GM19351 (cell line): Measurements from ENCODE around the gene PARP14.
"Not testable (repeated sequence)": the region's sequence is repeated elsewhere in the genome, so short reads cannot be mapped to it uniquely, and the experiment has no call there.

Experiments
- ATAC-seq: cut with Tn5 transposase; IDR thresholded peaks from one replicate; pipeline ENCODE4 v1.9.1; 2021; ENCODE audit warnings: mild to moderate bottlenecking, moderate library complexity; ENCODE audit not compliant: unreplicated experiment

The PARP14 gene

DNA sequence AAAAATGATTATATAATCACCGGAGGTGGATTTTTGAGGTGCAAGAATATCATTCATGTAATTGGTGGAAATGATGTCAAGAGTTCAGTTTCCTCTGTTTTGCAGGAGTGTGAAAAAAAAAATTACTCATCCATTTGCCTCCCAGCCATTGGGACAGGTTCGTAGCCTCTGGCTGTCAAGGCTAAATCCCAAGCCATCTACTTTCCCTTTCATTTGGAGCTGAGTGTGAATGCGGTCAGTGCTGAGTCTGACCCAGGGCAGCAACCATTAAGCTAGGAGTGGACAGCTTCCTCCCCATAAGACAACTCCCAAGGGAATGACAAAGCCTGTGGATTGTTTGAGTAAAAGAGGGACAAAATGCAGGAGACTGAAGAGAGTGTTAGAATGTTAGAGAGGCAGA lies 33.6 kb downstream of the PARP14 start:
- ATAC-seq, result no peak

GRCh38 chr3:122716667-122717066 lies 36.0 kb downstream of the PARP14 start:
- no peak for ATAC-seq

DNA sequence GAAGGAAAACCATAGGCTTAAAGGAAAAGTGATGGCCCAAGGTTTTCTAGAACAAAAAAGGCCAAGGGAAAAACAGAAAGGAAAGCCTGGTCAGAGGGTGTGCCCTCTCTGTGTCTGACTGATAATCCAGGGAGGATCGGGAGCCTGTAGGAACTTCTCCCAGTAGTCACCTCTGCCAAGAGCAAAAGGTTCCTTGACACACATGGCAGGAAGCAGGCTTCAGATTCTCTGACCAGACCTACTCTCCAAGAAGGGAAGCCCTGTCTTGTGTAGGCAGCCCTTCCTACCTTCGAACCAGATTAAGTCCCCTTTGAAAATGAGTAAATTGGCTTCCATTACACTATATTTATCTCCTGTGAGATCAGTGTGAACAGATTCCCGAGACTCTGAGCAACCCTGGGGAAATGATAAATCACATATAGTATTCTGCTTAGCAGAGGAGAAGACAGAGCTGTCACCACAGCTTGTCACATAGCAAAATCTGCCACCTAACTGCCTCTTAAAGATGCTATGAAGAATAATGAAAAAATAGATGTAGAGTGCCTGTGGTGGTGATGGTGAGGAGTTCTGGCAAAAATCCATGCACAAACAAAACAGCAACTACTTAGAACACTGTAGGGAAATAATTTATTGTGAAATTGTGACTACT lies 38.8 kb downstream of the PARP14 start:
- ATAC-seq, result no peak

- ATAC-seq, result no peak
Measured at GRCh38 chr3:122725106-122725505, 44.5 kb downstream of the PARP14 start.

- no peak for ATAC-seq
Measured at GRCh38 chr3:122727294-122727693, 46.7 kb downstream of the PARP14 start.

- ATAC-seq, result no peak
Measured at GRCh38 chr3:122727766-122728165, 47.1 kb downstream of the PARP14 start.

DNA sequence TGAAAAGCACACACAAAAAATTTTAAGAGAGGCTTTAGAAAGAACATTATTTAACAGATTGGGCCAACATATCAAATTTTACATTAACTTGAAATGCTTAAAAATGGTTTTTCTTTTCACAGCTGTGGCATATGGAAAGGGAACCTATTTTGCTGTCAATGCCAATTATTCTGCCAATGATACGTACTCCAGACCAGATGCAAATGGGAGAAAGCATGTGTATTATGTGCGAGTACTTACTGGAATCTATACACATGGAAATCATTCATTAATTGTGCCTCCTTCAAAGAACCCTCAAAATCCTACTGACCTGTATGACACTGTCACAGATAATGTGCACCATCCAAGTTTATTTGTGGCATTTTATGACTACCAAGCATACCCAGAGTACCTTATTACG lies 47.5 kb downstream of the PARP14 start:
- ATAC-seq, result no peak

DNA sequence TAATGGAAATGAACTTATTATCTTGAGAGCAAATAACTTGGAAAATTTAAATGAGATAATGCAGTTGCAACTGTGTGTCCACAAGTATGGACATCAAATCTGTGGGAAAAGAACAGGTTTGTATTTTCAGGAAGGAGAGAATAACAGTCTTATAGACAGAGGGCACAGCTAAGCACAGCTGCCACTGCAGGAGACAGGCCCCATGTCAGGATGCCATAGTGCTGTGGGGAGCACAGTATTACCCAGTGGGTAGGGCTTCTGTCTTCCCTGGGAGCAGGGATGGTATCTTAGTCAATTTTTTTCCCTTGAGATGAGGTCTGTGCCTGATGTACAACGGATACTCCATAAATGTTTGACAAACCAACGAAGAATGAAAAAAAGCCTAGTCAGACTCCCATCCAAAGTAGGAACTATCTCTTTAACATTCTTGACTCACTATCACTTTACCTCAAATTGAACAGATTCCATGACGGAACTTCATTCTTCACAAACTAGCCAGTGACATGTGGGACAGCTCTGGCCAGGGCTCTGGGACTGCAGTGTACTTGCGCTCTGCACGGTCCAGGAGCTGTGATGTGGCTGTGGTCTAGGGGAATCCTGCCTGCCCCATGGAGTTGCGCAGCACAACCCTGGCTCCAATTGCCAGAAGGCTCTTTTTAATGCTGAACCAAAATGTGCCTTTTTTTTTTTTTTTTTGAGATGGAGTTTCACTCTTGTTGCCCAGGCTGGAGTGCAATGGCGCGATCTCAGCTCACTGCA lies 48.3 kb downstream of the PARP14 start:
- ATAC-seq, result no peak

DNA sequence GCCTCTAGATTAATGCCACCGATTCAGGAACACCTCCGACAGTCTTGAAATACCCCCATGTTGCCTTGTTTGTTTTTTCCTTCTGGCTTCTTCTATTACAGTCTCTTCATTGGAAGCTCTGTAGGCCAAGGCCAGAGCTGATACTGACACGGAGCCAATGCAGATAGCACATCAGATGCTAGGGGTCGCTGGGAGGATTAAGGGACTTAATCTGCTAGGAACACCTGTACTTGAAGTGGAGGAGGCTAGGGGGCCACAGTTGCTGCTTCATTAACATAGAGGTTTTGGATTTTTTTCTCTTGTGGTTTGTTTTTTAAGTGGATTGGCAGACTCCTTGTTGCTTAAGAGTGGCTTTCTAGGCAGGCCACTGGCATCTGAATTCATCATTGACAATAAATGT lies 49.6 kb downstream of the PARP14 start:
- ATAC-seq, result no peak

- not testable (repeated sequence) for ATAC-seq
Measured at GRCh38 chr3:122732682-122733525, 52.3 kb downstream of the PARP14 start.

DNA sequence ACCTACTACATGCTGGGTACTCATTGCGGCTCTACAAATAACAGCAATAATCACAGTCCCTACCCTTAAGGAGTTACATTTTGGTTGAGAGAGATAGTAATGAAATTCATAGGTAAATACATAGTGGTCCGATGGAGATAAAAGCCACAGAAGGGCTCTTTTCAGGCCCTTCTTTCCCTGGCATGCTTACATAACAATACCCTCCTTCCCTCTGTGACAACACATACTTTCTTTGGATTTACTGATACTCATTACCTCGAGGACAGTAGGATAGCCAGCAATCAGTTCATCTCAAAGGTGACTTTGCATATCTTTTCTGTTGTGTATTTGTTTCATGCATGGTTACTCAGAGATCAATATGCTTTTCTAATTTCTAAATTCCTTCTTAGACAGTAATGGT lies 58.5 kb downstream of the PARP14 start:
- ATAC-seq, result no peak

DNA sequence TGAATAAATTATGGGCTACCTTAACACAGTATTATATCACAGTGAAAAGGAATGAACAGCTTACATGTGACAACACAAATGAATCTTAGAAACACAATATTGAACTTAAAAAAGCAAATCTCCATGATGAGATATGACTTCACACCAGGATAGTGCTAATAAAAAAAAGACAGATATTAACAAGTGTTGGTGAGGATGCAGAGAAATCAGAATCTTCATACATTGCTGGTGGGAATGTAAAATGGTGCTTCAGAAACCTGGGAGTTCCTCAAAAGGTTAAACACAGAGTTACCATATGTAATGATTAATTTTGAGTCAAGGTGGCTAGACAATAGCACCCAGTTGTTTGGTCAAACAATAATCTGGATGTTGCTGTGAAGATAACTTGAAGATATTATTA lies 61.6 kb downstream of the PARP14 start:
- ATAC-seq, result no peak

DNA sequence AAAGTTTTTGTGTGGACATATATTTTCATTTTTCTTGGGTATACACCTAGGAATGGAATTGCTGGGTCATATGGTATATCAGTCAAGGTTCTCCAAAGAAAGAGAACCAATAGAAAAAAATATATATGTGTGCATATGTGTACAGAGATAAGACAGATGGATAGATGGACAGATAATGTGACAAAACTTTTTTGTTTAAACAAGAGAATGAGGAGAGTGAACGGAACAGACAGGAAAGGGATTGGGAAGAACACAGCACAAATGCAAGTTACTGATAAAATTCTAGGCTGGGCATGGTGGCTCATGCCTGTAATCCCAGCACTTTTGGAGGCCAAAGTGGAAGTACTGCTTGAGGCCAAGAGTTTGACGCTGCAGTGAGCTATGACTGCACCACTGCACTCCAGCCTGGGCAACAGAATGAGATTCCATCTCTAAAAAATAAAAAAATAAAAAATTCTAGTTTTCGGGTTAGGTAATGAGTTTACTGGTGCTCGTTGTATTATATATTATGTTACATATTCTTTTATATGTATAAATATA lies 63.0 kb downstream of the PARP14 start:
- ATAC-seq, result no peak

DNA sequence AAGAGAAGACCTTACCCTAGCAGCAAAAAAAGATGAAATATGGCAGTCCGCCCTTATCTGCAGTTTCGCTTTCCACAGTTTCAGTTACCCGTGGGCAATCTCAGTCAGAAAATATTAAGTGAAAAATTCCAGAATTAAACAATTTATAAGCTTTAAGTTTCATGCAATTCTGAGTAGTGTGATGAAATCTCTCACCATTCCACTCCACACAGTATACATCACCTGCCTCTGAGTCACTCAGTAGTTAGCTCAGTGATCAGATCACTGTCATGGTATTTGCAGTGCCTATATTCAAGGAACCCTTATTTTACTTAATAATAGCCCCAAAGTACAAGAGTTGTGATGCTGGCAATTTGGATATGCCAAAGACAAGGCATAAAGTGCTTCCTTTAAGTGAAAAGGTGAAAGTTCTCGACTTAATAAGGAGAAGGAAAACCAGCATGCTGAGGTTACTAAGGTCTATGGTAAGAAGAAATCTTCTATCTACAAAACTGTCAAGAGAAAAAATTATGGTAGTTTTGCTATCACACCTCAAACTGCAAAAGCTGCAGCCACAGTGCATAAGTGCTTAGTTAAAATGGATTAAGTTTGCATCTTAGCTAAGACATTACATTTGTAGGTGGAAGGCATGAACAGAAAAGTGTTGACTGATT lies 64.9 kb downstream of the PARP14 start:
- no peak for ATAC-seq

DNA sequence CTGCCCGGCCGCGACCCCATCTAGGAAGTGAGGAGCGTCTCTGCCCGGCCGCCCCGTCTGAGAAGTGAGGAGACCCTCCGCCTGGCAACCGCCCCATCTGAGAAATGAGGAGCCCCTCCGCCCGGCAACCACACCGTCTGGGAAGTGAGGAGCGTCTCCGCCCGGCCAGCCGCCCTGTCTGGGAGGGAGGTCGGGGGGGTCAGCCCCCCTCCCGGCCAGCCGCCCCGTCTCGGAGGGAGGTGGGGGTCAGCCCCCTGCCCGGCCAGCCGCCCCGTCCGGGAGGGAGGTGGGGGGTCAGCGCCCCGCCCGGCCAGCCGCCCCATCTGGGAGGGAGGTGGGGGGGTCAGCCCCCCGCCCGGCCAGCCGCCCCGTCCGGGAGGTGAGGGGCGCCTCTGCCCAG lies 66.7 kb downstream of the PARP14 start:
- ATAC-seq, result not testable (repeated sequence)

GRCh38 chr3:122748347-122748746 lies 67.7 kb downstream of the PARP14 start:
- no peak for ATAC-seq

- peak; percentile 69 for ATAC-seq
Measured at GRCh38 chr3:122754929-122755328, 74.3 kb downstream of the PARP14 start.

DNA sequence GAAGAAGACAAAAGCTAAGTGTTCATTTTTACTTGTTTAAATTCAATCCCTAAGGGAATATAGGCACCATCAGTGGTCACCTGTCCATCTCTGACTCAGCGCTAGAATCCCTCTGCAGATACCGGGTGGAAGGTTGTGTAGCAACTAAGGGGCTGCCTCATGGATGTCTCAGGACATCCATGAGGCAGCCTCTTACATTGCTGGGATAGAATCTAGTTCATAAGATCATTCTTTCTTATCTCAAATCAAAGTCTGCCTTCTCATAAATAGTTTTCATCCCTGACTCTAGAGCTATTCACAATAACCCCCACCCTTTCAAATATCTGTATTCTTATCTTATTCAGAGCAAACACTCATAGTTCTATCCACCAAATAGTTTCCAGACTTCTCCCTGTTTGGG lies 74.9 kb downstream of the PARP14 start:
- no peak for ATAC-seq

DNA sequence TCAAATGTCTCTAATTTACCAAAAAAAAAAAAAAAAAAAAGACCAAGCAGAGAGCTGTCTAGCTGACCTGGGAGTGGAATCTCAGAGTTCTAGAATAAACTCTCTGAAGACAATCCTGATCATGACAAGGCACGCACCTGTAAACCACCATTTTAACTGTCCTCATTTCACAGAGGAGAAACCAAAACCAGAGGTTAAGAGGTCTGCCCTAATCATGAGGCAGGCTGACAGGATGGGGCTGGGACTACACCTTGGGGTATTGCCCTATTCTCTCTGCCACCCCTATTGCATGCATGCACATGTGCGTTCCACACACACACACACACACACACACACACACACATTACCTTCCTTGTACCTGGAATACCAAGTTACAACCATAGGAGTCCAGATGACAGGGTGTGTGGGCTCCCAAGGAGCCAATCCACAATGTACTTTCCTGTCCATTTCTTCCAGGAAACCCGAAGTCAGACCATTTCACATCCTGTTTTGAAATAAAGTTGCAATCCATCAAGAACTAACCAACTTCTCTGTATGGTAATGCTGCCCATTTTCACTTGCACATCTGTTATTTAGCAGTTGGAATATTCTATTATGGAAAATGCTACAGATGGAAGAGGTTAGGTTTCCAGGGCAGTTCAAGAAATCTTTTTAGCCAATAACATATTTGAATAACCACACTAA lies 78.4 kb downstream of the PARP14 start:
- no peak for ATAC-seq
